Measurements from ENCODE around the gene CDCP1. TPM values are rescaled to one million over a fixed set of nuclear protein-coding genes. Genes with fewer than 3 reads are reported as not detected.

Gene CDCP1
- total RNA-seq, 2 donors from 2014 or later = 14.3 to 21.5 TPM

DNA sequence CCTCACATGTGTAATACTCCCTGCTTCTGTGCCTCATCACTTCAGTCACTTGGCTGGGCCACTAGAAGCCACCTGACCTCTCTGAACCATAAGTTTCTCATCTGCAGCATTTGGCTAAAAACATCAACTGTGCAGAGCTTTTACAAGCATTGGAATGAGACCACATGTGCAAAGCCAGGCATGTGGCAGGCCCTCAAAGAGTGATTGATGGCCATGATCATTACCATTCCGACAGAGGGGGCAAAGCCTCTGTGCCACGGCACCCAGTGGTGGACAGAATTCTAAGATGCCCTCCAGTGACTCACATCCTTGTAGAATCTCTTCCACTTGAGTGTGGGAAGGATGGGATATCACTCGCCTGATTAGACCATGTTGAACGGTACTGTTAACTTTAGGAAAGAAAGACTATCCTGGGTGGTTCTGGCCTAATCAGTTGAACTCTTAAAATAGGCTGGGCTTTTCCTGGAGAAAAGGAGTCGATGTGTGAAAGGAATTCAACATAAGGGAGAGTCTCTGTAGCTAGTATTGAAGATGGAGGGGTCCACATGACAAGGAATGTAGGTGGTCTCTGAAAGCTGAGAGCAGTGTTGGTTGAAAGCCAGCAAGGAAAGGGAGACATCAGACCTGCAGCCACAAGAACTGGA, 13.5 kb downstream of the CDCP1 start:
- intact Hi-C loops (cut with DNase I) = no loop called here
- TF ChIP-seq POLR2A (IDR thresholded peaks at IDR 0.05) = no peak
- TF ChIP-seq, protein P1, sequence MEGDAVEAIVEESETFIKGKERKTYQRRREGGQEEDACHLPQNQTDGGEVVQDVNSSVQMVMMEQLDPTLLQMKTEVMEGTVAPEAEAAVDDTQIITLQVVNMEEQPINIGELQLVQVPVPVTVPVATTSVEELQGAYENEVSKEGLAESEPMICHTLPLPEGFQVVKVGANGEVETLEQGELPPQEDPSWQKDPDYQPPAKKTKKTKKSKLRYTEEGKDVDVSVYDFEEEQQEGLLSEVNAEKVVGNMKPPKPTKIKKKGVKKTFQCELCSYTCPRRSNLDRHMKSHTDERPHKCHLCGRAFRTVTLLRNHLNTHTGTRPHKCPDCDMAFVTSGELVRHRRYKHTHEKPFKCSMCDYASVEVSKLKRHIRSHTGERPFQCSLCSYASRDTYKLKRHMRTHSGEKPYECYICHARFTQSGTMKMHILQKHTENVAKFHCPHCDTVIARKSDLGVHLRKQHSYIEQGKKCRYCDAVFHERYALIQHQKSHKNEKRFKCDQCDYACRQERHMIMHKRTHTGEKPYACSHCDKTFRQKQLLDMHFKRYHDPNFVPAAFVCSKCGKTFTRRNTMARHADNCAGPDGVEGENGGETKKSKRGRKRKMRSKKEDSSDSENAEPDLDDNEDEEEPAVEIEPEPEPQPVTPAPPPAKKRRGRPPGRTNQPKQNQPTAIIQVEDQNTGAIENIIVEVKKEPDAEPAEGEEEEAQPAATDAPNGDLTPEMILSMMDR (IDR thresholded peaks at IDR 0.05) = no peak
- no peak for TF ChIP-seq POLR2AphosphoS5 (IDR thresholded peaks at IDR 0.05)
- Histone ChIP-seq H3K27me3 (replicated peaks; ENCODE audit: insufficient read depth) (no peaks in the 10 kb centered on the region), H3K36me3 (no peaks in the 10 kb centered on the region), H3K4me3 (no peak overlapping the region), H3K9me3 (no peaks in the 10 kb centered on the region), H3K4me1 (replicated peaks) (no peaks in the 10 kb centered on the region), H3K27ac (no peak overlapping the region)
- no peak for DNase-seq (ENCODE audit: low spot score)
- 78% methylated on average over 5 of the region's 5 CpGs for WGBS

DNA sequence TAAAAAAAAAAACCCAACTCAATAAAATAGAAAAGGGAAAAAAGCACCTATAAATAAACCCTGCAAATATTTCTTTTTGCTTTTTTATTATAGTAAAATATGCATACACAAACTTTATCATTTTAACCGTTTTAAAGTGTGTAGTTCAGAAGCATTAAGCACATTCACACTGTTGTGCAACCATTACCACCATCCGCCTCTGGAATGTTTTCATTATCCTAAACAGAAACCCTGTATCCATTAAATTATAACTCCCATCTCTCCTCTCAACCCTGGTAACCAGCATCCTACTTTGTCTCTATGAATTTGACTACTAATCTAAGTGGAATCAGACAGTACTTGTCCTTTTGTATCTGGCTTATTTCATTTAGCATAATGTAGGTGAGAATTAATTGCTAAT, 15.0 kb downstream of the CDCP1 start:
- no peak for TF ChIP-seq POLR2A (IDR thresholded peaks at IDR 0.05)
- no peak for TF ChIP-seq POLR2AphosphoS5 (IDR thresholded peaks at IDR 0.05)
- TF ChIP-seq, protein P1 (IDR thresholded peaks at IDR 0.05) = no peak
- Histone ChIP-seq H3K36me3 (no peaks in the 10 kb centered on the region), H3K27me3 (replicated peaks; ENCODE audit: insufficient read depth) (no peaks in the 10 kb centered on the region), H3K4me1 (replicated peaks) (no peaks in the 10 kb centered on the region), H3K9me3 (no peaks in the 10 kb centered on the region), H3K4me3 (no peak overlapping the region), H3K27ac (no peak overlapping the region)
- WGBS = 90% methylated on average over 2 of the region's 2 CpGs
- no peak for DNase-seq (ENCODE audit: low spot score)
- intact Hi-C loops (cut with DNase I) = no loop called here

DNA sequence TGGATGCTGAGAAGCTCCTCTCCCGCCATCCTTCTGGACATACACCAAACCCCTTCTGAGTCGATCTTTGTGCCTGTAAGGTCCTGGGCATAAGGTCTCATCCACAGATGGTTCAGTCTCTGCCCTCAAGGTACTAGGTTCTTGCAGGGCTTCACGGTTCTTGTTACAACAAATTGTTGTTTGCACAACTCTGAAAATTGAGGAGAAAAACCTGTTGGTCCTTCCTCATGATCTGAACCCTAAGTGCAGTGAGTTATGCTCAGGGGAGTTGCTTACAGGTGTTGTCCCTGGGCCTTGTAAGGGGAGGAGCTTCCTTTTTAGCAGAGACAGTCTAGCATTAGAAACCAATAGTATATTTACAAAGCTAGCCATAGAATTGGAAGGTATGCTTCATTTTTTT, 15.7 kb downstream of the CDCP1 start:
- Histone ChIP-seq H3K4me3 (no peak overlapping the region), H3K36me3 (no peaks in the 10 kb centered on the region), H3K27ac (no peak overlapping the region), H3K4me1 (replicated peaks) (no peaks in the 10 kb centered on the region), H3K27me3 (replicated peaks; ENCODE audit: insufficient read depth) (no peaks in the 10 kb centered on the region), H3K9me3 (no peaks in the 10 kb centered on the region)
- intact Hi-C loops (cut with DNase I) = no loop called here
- 75% methylated on average over 3 of the region's 3 CpGs for WGBS
- no peak for TF ChIP-seq POLR2AphosphoS5 (IDR thresholded peaks at IDR 0.05)
- TF ChIP-seq POLR2A (IDR thresholded peaks at IDR 0.05) = no peak
- TF ChIP-seq, protein P1 (IDR thresholded peaks at IDR 0.05) = no peak
- no peak for DNase-seq (ENCODE audit: low spot score)

DNA sequence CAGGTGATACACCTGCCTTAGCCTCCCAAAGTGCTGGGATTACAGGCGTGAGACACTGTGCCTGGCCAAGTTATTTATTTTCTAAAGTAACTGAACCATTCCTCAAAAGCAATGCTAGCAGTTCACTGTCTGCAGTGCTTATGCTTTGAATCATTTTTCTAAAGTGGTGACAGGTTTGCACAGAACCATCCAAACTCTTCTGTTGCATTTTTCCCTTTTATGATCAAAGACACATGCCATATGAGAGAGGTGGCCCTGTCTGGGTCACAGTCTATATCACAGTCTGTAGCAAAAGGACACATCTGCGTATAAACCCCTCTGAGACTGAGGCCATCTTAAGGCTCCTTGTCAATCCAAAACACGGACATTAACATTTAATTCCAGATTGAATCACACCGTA, 17.2 kb downstream of the CDCP1 start:
- TF ChIP-seq POLR2AphosphoS5 (IDR thresholded peaks at IDR 0.05) = no peak
- TF ChIP-seq, protein P1 (IDR thresholded peaks at IDR 0.05) = no peak
- no peak for TF ChIP-seq POLR2A (IDR thresholded peaks at IDR 0.05)
- no peak overlapping the region for H3K27ac ChIP-seq
- H3K4me3 ChIP-seq = no peak overlapping the region
- WGBS = 82% methylated on average over 4 of the region's 4 CpGs
- no peaks in the 10 kb centered on the region for H3K27me3 ChIP-seq (replicated peaks; ENCODE audit: insufficient read depth)
- intact Hi-C loops (cut with DNase I) = no loop called here
- no peaks in the 10 kb centered on the region for H3K36me3 ChIP-seq
- H3K4me1 ChIP-seq (replicated peaks) = no peaks in the 10 kb centered on the region
- no peak for DNase-seq (ENCODE audit: low spot score)
- no peaks in the 10 kb centered on the region for H3K9me3 ChIP-seq

DNA sequence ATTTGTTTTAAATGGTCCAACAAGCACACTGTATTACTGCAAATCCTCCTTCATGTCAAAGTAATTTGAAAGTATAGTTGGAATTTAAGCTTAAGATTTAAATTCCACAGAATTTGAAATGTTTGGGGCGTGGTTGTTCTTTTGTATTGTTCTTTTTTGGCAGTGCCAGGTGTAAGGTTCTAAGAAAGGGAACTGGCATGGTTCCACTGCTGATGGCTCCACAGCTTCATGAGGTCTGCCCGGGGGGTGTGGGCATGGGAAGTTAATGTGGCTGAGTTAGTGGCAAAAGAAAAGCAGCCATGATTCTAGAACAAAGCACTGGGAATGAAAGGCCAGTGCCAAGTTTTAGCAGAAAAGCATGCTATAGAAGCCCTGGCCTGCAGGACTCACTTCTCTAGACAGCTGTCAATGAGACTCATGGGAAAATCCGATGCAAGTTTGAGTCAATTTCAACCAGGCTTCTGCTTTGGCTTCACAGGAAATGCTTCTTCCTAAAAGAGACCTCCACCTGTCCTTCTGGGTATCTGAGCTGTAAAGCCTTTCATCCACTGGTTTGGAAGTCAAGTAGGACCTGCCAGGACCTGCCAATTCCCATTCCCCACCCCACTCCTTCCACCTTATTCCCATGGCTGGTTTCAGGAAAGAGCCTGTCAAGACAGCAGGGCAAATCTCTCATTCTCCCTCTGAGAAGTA, 18.9 kb downstream of the CDCP1 start:
- WGBS = 44% methylated on average over 3 of the region's 3 CpGs
- H3K27ac ChIP-seq = no peak overlapping the region
- no peaks in the 10 kb centered on the region for H3K36me3 ChIP-seq
- no peaks in the 10 kb centered on the region for H3K9me3 ChIP-seq
- no peak for DNase-seq (ENCODE audit: low spot score)
- no peak overlapping the region for H3K4me3 ChIP-seq
- H3K4me1 ChIP-seq (replicated peaks) = no peaks in the 10 kb centered on the region
- no peaks in the 10 kb centered on the region for H3K27me3 ChIP-seq (replicated peaks; ENCODE audit: insufficient read depth)
- TF ChIP-seq POLR2AphosphoS5 (IDR thresholded peaks at IDR 0.05) (no peak), POLR2A (IDR thresholded peaks at IDR 0.05) (no peak)
- intact Hi-C loops (cut with DNase I) = no loop called here
